HEK293 (cell line): ENCODE data around the gene AMBRA1.

Source experiments
- BCL11A ChIP-seq: fragments of 450-650 bp; formaldehyde crosslinking; IDR thresholded peaks from 2 replicates; pipeline ENCODE4 v1.5.1; 2016; ENCODE audit warnings: low read depth, missing biosample characterization, missing genetic modification characterization
- HOXA7 ChIP-seq: sonication (generic); formaldehyde crosslinking; IDR thresholded peaks from 2 replicates; pipeline ENCODE4 v1.8.1; 2022; ENCODE audit warnings: missing genetic modification reagents, borderline replicate concordance
- KLF8 ChIP-seq: fragments of 450-650 bp; formaldehyde crosslinking; IDR thresholded peaks from 2 replicates; pipeline ENCODE4 v1.5.1; 2016; ENCODE audit warnings: missing biosample characterization, missing genetic modification characterization
- OVOL3 ChIP-seq: fragments of 450-650 bp; formaldehyde crosslinking; IDR thresholded peaks from 2 replicates; pipeline ENCODE4 v1.5.1; 2016; ENCODE audit warnings: missing biosample characterization, missing genetic modification characterization
- PBX3 ChIP-seq: sonication (generic); formaldehyde crosslinking; IDR thresholded peaks from 2 replicates; pipeline ENCODE4 v1.8.1; 2022; ENCODE audit warnings: mild to moderate bottlenecking, moderate library complexity, missing genetic modification reagents
- PRDM2 ChIP-seq: fragments of 450-650 bp; formaldehyde crosslinking; IDR thresholded peaks from 2 replicates; pipeline ENCODE4 v1.5.1; 2016; ENCODE audit warnings: missing biosample characterization, missing genetic modification characterization, borderline replicate concordance
- ZFHX2 ChIP-seq: fragments of 450-650 bp; formaldehyde crosslinking; conservative IDR thresholded peaks from 2 replicates; pipeline ENCODE4 v1.5.1; 2016; ENCODE audit warnings: missing biosample characterization, missing genetic modification characterization
- ZNF138 ChIP-seq: fragments of 450-650 bp; formaldehyde crosslinking; IDR thresholded peaks from 2 replicates; pipeline ENCODE4 v1.5.1; 2016; ENCODE audit warnings: missing biosample characterization, missing genetic modification characterization, borderline replicate concordance
- ZNF146 ChIP-seq: fragments of 450-650 bp; formaldehyde crosslinking; IDR thresholded peaks from 2 replicates; pipeline ENCODE4 v1.5.1; 2016; ENCODE audit warnings: missing biosample characterization, missing genetic modification characterization
- ZNF223 ChIP-seq: fragments of 450-650 bp; formaldehyde crosslinking; IDR thresholded peaks from 2 replicates; pipeline ENCODE4 v1.5.1; 2016; ENCODE audit warnings: missing biosample characterization, missing genetic modification characterization
- ZNF280C ChIP-seq: fragments of 450-650 bp; formaldehyde crosslinking; IDR thresholded peaks from 2 replicates; pipeline ENCODE4 v1.5.1; 2016; ENCODE audit warnings: missing biosample characterization, missing genetic modification characterization
- ZNF449 ChIP-seq: fragments of 450-650 bp; formaldehyde crosslinking; IDR thresholded peaks from 2 replicates; pipeline ENCODE4 v1.5.1; 2017; ENCODE audit warnings: missing biosample characterization, mild to moderate bottlenecking, missing genetic modification characterization, moderate library complexity
- ZNF518A ChIP-seq: fragments of 450-650 bp; formaldehyde crosslinking; conservative IDR thresholded peaks from 2 replicates; pipeline ENCODE4 v1.5.1; 2016; ENCODE audit warnings: low read depth, missing biosample characterization, missing genetic modification characterization
- ZNF544 ChIP-seq: fragments of 450-650 bp; formaldehyde crosslinking; IDR thresholded peaks from 2 replicates; pipeline ENCODE4 v1.5.0; 2017; ENCODE audit warnings: missing biosample characterization, missing genetic modification characterization
- ZNF548 ChIP-seq: fragments of 450-650 bp; formaldehyde crosslinking; IDR thresholded peaks from 2 replicates; pipeline ENCODE4 v1.5.1; 2016; ENCODE audit warnings: missing biosample characterization, missing genetic modification characterization
- ZNF585B ChIP-seq: fragments of 450-650 bp; formaldehyde crosslinking; IDR thresholded peaks from 2 replicates; pipeline ENCODE4 v1.5.1; 2016; ENCODE audit warnings: missing biosample characterization, missing genetic modification characterization
- ZNF600 ChIP-seq: fragments of 450-650 bp; formaldehyde crosslinking; IDR thresholded peaks from 2 replicates; pipeline ENCODE4 v1.5.1; 2016; ENCODE audit warnings: missing biosample characterization, missing genetic modification characterization
- ZSCAN18 ChIP-seq: fragments of 450-650 bp; formaldehyde crosslinking; IDR thresholded peaks from 2 replicates; pipeline ENCODE4 v1.5.1; 2016; ENCODE audit warnings: missing biosample characterization, missing genetic modification characterization

The AMBRA1 gene

GRCh38 chr11:46392421-46393230 lies 201.2 kb downstream of the AMBRA1 start (continued):
- TF ChIP-seq PRDM2 (tag by site-specific recombination) (no peak), PBX3 (0 out of 2 replicates have a peak, but pooled peaks have one; percentile 29), ZSCAN18 (tag by site-specific recombination) (no peak), ZNF600 (tag by site-specific recombination) (peak; percentile 59), ZNF518A (tag by site-specific recombination) (0 out of 2 replicates have a peak, but pooled peaks have one; percentile 12), ZNF548 (tag by site-specific recombination) (no peak), KLF8 (tag by site-specific recombination) (peak; percentile 94), ZNF223 (no peak), ZNF585B (no peak), BCL11A (tag by site-specific recombination) (peak; percentile 76; the same call in 1 of the 2 replicates), OVOL3 (tag by site-specific recombination) (no peak), ZNF280C (tag by site-specific recombination) (no peak), ZNF544 (tag by site-specific recombination) (no peak), HOXA7 (no peak), ZNF449 (tag by site-specific recombination) (peak; percentile 19; the same call in 1 of the 2 replicates), ZFHX2 (tag by site-specific recombination) (peak; percentile 89), ZNF146 (no peak), ZNF138 (tag by site-specific recombination) (no peak)
